Cardiac septum (tissue), 1 donor: ENCODE measurements around the gene FCER1G. TPM values are rescaled to one million over a fixed set of nuclear protein-coding genes. Genes with fewer than 3 reads are reported as not detected.
"Not testable (repeated sequence)": the region's sequence is repeated elsewhere in the genome, so short reads cannot be mapped to it uniquely, and the experiment has no call there.

Source experiments
- DNase-seq: peaks from one replicate; pipeline ENCODE4 v3.0.0-alpha.2; 2020; ENCODE audit warnings: low spot score
- intact Hi-C: fragments of 100-400 bp; cut with DNase I; formaldehyde crosslinking; loops from one replicate; pipeline ENCODE4 v1.14.0; 2022
- microRNA-seq: library from miRNA; unstranded; fragments of <30 nt; microRNA quantifications from one replicate; pipeline ENCODE4 v1.2.0, GENCODE V29; 2020
- total RNA-seq: library from RNA; stranded (reverse); fragmentation: NEBNext Ultra II Directional; extraction: Animal tissue kit (Norgen Biotek cat#: 25700); gene quantifications from one replicate; pipeline ENCODE4 v1.2.1, GENCODE V29; 2021
- donor health status: DM: no; HTN: no; CAD: no.

FCER1G gene
- total RNA-seq, 1 donor from 2014 or later = 11.4 TPM

DNA sequence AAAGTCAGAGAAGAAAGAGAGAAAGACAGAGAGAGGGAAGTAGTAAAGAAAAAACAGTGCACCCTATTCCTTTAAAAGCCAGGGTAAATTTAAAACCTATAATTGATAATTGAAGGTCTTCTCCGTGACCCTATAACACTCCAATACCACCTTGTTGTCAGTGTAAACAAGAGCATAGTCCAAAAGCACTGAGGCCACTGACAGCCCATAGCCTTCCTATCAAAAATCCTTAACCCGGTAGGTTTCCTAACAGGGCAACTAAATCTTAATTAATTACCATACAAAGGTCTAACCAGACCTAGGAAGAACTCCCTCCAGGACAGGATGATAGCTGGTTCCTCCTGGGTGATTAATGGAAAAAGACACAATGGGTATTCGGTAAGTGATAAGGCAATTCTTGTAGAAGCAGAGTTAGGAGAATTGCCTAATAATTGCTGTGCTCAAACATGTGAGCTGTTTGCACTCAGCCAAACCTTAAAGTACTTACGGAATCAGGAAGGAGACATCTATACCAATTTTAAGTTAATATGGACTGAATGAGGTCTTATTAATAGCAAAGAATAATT, 40.9 kb downstream of the FCER1G start:
- DNase-seq, intact Hi-C loops: not testable (repeated sequence)

DNA sequence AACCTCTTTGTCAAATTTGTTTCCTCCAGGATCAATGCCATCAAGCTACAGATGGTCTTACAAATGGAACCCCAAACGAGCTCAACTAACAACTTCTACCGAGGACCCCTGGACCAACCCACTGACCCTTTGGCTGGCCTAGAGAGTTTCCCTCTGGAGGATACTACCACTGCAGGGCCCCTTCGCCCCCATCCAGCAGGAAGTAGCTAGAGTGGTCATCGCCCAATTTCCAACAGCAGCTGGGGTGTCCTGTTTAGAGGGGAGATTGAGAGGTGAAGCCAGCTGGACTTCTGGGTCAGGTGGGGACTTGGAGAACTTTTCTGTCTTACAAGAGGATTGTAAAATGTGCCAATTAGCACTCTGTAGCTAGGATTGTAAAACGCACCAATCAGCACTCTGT, 42.0 kb downstream of the FCER1G start:
- DNase-seq, intact Hi-C loops: not testable (repeated sequence)

DNA sequence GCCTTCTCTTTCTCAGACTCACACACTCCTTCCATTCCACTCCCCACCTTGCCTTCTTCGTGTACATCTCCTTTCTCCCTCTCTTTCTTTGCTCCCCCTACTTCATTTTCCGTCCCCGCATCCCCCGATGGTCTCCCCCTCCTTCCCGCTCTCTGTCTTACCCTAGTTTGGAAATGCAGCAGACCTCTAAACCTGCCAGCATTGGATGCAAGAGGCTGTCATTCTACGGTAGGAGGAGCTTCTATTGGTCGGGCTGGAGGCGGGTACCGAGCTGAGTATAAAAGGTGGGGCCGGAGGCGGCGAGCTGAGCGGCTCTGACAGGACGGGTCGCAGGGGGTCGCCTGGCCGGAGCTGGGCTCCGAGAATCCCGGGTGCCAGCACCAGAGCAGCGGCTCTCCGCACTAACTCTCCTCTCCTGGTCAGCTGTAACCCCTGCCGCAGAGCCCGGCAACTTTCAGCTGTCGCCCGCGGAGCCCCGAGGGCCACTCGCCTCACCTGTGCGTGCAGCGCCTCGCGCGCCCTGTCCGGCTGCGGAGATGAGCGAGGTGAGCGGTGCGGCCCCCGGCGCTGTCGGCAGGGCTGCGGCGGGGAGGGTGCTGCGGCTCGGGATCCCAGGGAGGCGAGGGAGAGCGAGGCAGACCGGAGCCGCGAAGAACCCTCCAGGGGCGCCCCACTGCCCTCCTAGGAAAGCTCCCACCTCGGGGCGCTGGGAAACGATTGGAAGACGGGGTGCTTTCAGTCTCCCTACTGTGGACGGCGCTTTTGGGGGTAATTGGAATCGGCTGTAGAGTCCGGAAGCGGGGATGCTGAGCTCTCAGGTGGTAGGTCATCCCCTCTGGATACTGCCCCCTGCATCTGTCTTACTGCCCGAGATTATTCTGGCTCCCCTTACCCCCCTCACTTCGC, 43.6 kb downstream of the FCER1G start, which contains the start of gene PCP4L1:
Gene PCP4L1, plus strand, starts transcription at position 307 of the 906 bp plus-strand sequence. Its CDS starts 230 bp downstream, at position 537.
- intact Hi-C loops = no loop called here
- no peak for DNase-seq

DNA sequence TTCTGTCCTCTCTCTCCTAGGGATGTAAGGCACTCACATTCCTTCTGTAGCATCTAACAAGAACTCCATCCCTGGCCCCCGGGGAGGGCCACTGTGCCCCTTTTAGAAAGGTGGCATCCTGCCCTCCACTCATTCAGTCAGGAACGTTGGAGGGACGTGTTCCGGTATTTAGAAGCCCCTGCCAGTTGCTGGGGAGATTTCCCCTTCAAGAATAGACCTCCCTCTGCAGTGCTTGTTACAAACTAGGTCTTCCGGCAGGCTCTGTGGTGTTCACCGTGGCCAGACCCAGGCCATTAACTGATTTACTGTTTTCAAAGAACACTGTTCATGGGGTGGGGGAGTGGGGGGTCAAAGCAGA, 44.2 kb downstream of the FCER1G start:
- intact Hi-C loops = no loop called here
- no peak for DNase-seq

DNA sequence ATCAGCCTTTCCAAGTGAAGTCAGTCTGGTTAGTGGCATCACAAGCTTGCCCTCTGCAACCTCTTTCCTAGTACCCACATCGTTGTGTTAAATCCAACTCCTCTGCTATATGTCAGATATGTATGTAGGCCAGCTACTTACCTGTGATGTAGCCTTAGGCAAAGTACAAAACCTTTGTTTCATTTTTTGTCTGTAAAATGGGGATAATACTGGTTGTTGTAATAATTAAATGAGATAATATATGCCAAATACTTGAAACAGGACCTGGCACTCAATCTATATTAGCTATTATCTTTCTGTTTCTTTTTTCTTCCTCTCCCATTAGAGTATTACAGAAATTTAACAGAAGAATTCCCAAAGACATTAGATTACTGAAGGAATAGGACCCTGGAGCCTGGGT, 44.7 kb downstream of the FCER1G start:
- intact Hi-C loops = no loop called here
- no peak for DNase-seq

DNA sequence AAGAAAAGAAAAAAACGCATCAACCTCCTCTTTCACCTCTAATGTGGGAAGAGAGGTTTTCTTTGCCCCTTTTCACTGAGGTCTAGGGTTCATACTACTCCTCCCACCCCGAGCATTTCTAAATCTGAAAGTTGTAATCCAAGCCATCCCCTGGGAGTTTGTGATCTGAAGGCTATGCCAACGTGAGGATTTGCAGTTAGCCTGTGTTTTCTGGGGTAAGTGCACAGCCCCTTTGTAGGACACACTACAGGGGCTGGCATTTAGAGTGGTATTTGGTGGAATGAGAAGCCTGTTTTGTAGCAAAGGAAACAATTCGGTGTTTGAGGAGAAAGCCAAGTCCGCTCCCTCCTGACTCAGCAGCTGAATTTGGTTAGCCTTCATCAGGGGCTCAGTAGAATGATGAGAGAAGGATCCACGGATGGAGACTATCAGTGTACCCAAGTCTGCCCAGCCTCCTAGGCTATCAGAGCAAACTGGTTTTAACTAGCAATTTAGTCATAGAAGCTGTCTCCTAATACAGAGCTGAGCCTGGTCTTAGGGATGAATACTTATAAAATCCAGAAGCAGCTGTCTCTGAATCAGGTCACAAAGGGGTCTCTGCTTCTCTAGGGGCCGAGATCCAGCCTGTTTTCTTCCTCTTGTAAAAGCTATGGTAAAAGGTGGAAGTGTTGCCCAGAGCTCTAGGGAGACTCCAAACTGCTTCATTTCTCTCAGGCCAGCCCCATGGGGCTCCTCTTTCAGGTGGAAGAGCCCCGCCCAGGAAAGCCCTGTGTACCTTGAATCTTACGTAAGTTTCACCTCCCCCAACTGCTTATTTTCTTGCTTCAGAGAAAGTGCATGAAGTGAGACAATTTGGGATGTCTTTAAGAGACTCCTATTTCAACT, 45.5 kb downstream of the FCER1G start:
- no peak for DNase-seq
- intact Hi-C loops = no loop called here

DNA sequence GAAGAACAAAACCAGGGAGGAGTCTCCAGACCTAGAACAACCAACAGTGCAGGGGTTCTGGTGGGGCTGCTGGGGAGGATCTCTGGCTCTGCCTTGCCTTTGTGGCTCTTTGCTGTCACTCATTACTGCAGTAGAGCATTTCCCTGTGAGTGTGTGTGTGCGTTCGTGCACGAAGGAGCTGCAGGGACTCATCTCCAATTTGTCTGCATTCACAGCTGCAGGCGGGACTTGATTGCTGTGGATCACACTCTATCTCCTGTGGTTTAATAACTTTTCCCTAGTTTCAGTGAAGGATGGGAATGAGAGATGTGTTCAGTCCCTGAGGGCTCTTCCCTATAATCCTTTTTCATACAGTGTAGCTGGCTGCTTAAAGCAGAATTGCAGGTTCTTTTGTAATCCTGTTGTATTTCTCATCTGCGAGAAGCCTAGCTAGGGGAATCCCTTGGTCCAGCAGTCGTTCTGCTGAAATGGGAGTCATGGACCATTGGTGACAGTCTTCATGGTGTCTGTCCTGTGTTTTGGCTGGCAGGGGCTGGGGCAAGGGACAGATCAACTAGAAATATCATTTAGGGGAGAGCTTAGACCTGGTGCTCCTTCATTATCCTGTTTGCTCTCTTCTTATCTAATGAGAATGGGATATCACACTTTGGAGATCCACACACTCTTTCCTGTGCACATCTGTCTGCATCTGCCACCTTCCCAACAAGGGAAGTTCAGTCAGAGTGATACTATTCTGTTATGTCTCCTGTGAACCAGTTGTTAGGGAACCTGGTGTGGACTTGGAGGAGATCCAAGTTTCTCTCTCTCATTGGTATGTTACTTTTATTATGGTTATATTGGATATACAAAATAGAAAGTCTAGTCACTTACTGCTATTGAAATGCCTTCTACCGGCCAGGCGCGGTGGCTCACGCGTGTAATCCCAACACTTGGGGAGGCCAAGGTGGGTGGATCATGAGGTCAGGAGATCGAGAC, 46.5 kb downstream of the FCER1G start:
- DNase-seq = no peak
- intact Hi-C loops = no loop called here

DNA sequence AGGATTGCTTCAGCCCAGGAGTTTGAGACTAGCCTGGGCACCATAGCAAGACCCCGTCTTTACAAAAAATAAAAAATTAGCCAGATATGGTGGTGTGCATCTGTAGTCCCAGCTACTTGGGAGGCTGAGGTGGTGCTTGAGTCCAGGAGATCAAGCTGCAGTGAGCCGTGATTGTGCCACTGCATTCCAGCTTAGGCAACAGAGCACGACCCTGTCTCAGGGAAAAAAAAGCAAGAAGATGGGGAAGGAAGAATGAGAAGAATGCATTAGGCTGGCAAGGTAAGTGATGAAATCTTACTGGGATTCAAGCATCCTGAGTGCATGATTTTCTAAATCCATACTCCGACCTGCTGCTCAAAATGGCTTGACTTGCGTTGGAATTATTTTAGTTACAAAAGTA, 50.2 kb downstream of the FCER1G start:
- DNase-seq = no peak
- intact Hi-C loops = no loop called here

DNA sequence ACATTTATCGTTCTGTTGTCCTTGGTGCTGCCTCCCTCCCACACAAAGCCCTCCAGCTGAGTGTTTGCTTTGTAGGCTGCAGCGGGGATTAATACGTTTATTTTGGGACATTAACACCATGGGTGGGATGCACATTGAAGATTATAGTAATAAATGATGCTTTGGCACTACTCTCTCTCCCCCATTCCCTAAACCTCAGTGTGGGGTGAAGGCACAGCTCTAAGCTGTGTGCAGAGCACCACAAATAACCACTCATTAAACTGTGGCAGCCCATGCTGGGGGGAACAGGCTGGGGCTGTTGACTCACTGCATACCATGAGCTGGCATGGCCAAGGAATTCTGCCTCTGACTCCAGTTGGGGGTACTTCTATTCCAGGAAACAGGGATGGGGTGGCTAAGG, 51.1 kb downstream of the FCER1G start:
- intact Hi-C loops = no loop called here
- DNase-seq = no peak

DNA sequence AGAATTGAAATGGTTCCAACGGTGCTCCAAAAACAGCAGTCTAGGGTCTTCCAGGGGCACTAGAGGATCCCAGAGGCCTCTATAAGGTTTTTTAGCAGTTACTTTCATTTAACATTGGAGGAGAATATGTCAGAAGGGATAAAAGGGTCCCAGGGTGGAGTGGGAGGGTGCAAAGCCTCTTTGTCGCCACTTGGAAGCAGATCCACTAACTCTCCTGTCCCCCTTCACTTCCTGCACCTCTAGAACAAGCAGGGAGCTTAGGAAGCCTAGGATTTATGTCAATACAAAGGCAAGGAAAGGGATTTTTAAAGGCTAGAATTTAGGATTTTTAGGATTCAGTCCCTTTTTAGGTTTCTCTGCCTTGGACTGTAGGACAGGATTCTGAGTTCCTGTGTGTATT, 51.7 kb downstream of the FCER1G start:
- intact Hi-C loops = no loop called here
- DNase-seq = no peak

DNA sequence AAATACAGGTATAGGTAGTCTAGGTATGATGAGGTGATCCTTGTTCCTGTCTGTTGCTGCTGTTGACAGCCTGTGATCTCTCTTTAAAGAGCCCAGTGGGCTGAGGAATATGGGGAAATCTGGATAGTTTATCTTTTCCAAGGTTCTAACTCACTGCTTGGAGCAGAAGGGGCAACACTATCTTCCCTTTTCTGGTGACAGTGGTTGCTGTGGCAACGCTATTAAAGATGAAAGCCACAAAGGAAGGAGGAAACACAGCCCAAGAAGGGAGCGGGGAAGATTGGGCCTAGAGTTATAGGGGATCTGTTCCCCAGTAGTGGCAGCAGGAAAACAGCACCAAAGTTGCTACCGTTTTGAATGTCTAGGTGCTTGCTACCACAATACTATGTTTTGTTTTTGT, 52.2 kb downstream of the FCER1G start:
- intact Hi-C loops = no loop called here
- no peak for DNase-seq

Small RNAs within 50 kb of the gene (microRNA-seq; reads per million reads assigned to microRNA genes)
- 1.3 reads per million for gene MIR5187

Other genes starting within 250 kb of the FCER1G start
- 10.3 TPM for gene F11R, start 194.1 kb upstream of the FCER1G start, total RNA-seq
- gene TSTD1, start 176.3 kb upstream of the FCER1G start, total RNA-seq = 12.0 TPM
- 29.2 TPM for gene USF1, start 169.3 kb upstream of the FCER1G start, total RNA-seq
- gene ARHGAP30, start 145.4 kb upstream of the FCER1G start, total RNA-seq = 2.6 TPM
- not detected for gene NECTIN4, start 125.7 kb upstream of the FCER1G start, total RNA-seq
- gene KLHDC9, start 116.9 kb upstream of the FCER1G start, total RNA-seq = 10.7 TPM
- 43.1 TPM for gene PFDN2, start 97.3 kb upstream of the FCER1G start, total RNA-seq
- gene NIT1, start 97.2 kb upstream of the FCER1G start, total RNA-seq = 31.3 TPM
- 28.3 TPM for gene DEDD, start 82.6 kb upstream of the FCER1G start, total RNA-seq
- 73.6 TPM for gene UFC1, start 61.3 kb upstream of the FCER1G start, total RNA-seq
- gene USP21, start 55.8 kb upstream of the FCER1G start, total RNA-seq = 17.4 TPM
- gene PPOX, start 48.9 kb upstream of the FCER1G start, total RNA-seq = 12.9 TPM
- gene B4GALT3, start 37.8 kb upstream of the FCER1G start, total RNA-seq = 22.2 TPM
- gene ADAMTS4, start 16.2 kb upstream of the FCER1G start, total RNA-seq = 24.0 TPM
- gene NDUFS2, start 12.9 kb upstream of the FCER1G start, total RNA-seq = 253 TPM
- not detected for gene APOA2, start 8.3 kb downstream of the FCER1G start, total RNA-seq
- gene TOMM40L, start 10.8 kb downstream of the FCER1G start, total RNA-seq = 34.1 TPM
- not detected for gene NR1I3, start 22.9 kb downstream of the FCER1G start, total RNA-seq
- gene PCP4L1, start 43.5 kb downstream of the FCER1G start, total RNA-seq = 0.38 TPM
- gene MPZ, start 94.7 kb downstream of the FCER1G start, total RNA-seq = 1.5 TPM
- 306 TPM for gene SDHC, start 99.1 kb downstream of the FCER1G start, total RNA-seq
- gene CFAP126, start 152.6 kb downstream of the FCER1G start, total RNA-seq = not detected